Peyer's patch (tissue), 4 donors: Measurements from ENCODE around the gene ACSM4.
"Not testable (repeated sequence)": the region's sequence is repeated elsewhere in the genome, so short reads cannot be mapped to it uniquely, and the experiment has no call there.

Source experiments
- POLR2A ChIP-seq, 2 donors: fragments of 450-650 bp; IDR thresholded peaks; one replicate each; pipeline ENCODE4 v1.5.1; 2017; ENCODE audit warnings: antibody characterized with exemption in 2 of 2, mild to moderate bottlenecking in 2 of 2, moderate library complexity in 2 of 2
- TF ChIP-seq, protein P1 (sequence below), 6 experiments: fragments of 450-650 bp in 4 of 6; fragments of 200-600 bp in 2 of 6; sonication (generic) in 1 of 6; IDR thresholded peaks; one replicate each; pipeline ENCODE4 v1.5.1; 2017 to 2019; ENCODE audit warnings: antibody characterized with exemption in 6 of 6, mild to moderate bottlenecking in 3 of 6, moderate library complexity in 1 of 6

DNA sequence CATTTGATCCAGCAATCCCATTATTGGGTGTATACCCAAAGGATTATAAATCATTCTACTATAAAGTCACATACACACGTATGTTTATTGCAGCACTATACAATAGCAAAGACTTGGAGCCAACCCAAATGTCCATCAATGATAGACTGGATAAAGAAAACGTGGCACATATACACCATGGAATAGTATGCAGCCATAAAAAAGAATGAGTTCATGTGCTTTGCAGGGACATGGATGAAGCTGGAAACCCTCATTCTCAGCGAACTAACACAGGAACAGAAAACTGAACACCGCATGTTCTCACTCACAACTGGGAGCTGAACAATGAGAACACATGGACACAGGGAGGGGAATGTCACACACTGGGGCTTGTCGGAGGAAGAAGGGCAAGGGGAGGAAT is 33.9 kb downstream of the ACSM4 start:
- TF ChIP-seq, protein P1, sequence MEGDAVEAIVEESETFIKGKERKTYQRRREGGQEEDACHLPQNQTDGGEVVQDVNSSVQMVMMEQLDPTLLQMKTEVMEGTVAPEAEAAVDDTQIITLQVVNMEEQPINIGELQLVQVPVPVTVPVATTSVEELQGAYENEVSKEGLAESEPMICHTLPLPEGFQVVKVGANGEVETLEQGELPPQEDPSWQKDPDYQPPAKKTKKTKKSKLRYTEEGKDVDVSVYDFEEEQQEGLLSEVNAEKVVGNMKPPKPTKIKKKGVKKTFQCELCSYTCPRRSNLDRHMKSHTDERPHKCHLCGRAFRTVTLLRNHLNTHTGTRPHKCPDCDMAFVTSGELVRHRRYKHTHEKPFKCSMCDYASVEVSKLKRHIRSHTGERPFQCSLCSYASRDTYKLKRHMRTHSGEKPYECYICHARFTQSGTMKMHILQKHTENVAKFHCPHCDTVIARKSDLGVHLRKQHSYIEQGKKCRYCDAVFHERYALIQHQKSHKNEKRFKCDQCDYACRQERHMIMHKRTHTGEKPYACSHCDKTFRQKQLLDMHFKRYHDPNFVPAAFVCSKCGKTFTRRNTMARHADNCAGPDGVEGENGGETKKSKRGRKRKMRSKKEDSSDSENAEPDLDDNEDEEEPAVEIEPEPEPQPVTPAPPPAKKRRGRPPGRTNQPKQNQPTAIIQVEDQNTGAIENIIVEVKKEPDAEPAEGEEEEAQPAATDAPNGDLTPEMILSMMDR (IDR thresholded peaks at IDR 0.05), result not testable (repeated sequence)
- TF ChIP-seq POLR2A (IDR thresholded peaks at IDR 0.05), result not testable (repeated sequence)
